ENCODE data around the gene SLC22A15. TPM values are rescaled to one million over a fixed set of nuclear protein-coding genes. Genes with fewer than 3 reads are reported as not detected.

Gene SLC22A15
- total and polyA plus RNA-seq, 12 donors: 0.97 to 13.1 (median 7.7) TPM

DNA sequence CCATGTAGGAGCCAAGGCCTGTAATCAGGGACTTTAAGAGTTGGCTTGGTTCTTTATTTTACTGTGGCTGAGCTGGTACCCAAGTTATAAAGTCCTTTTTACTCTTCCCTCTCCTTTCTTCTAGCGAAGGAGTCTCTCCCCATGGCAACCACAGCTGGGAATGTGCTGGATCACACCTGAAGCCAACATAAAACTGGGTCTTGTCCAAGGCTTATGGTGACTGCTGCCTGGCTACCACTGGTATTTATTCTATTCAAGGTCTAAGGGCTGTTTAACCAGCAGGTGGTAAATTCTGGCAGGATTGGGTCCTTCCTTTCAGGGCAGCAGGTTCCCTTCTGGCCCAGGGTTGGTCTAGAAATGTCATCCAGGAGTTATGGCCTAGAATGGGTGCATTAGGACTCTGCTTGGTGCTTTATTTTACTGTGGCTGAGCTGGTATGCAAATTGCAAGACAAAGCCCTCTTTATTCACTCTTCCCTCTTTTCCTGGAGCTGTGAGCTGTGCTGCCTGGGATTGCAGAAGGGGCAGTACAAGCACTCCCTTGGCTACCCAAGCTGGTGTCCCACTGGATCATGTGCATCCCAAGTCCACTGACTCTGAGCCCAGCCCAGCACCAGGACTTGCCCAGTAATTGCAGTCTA lies 26.6 kb downstream of the SLC22A15 start:
- no peaks in the 10 kb centered on the region for H3K27me3 ChIP-seq
- no peak overlapping the region for H3K4me3 ChIP-seq
- WGBS, 2 donors: 80 to 91% methylated on average over 1 of the region's 1 CpG
- peaks cover 0 to 30% (median 13%) of the 10 kb centered on the region in 11 donors for H3K9me3 ChIP-seq
- no peak for DNase-seq
- no peak for ATAC-seq
- TF ChIP-seq, protein P1, sequence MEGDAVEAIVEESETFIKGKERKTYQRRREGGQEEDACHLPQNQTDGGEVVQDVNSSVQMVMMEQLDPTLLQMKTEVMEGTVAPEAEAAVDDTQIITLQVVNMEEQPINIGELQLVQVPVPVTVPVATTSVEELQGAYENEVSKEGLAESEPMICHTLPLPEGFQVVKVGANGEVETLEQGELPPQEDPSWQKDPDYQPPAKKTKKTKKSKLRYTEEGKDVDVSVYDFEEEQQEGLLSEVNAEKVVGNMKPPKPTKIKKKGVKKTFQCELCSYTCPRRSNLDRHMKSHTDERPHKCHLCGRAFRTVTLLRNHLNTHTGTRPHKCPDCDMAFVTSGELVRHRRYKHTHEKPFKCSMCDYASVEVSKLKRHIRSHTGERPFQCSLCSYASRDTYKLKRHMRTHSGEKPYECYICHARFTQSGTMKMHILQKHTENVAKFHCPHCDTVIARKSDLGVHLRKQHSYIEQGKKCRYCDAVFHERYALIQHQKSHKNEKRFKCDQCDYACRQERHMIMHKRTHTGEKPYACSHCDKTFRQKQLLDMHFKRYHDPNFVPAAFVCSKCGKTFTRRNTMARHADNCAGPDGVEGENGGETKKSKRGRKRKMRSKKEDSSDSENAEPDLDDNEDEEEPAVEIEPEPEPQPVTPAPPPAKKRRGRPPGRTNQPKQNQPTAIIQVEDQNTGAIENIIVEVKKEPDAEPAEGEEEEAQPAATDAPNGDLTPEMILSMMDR (IDR thresholded peaks at IDR 0.05): no peak
- peaks cover 0 to 50% (median 12%) of the 10 kb centered on the region in 9 donors for H3K4me1 ChIP-seq
- intact Hi-C loops (cut with DNase I): no loop called here
- H3K36me3 ChIP-seq: peaks cover 0 to 28% (median 0%) of the 10 kb centered on the region in 9 donors
- peak overlapping the region in 2 of 10 donors; percentile 7 to 37 for H3K27ac ChIP-seq

DNA sequence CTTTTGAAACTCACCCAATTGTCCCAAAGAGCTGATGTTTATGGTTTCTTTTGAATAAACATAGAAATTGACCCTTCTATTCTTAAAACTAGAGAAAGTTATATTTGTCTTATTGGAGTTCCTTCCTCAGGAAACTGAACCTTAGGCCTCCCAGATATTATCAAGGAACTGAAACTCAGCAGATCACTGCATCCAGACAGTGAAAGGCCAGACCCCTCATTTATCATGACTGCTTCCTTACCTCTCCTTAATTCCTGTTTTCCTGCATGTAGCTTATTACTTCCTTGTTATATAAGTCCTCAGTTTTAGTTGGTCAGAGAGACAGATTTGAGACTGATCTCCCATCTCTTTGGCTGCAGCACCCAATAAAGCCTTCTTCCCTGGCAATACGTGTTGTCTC lies 27.5 kb downstream of the SLC22A15 start:
- H3K9me3 ChIP-seq: peaks cover 0 to 21% (median 4%) of the 10 kb centered on the region in 11 donors
- H3K27me3 ChIP-seq: no peaks in the 10 kb centered on the region
- intact Hi-C loops (cut with DNase I): no loop called here
- no peak overlapping the region for H3K4me3 ChIP-seq
- peaks cover 0 to 21% (median 0%) of the 10 kb centered on the region in 9 donors for H3K36me3 ChIP-seq
- H3K4me1 ChIP-seq: peaks cover 0 to 57% (median 15%) of the 10 kb centered on the region in 9 donors
- TF ChIP-seq, protein P1 (IDR thresholded peaks at IDR 0.05): no peak
- no peak for DNase-seq
- no peak for ATAC-seq
- WGBS, 2 donors: 76 to 85% methylated on average over 1 of the region's 1 CpG
- H3K27ac ChIP-seq: no peak overlapping the region

DNA sequence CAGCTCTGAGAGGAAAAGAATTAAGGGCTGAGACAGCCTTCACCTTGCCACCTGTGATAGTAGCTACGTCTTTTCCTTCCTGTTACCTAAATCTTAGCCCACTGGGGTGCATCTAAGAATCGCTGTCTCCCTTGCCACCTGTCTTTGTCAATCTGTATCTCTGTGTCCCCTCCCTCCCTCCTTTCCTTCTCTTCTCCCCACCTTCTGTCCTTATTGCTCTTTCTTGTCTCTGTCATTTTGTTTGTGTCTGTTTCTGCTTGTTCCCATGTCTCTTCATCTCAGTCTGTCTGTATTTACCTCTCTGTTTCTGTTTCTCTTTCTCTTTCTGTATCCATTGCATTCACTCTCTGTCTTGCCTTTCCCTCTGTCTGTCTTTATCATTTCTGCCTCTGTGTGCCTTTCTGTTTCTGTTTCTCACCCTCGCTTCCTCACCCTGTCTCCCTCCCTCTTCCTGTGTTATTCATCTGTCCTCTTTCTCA lies 30.2 kb downstream of the SLC22A15 start:
- no peaks in the 10 kb centered on the region for H3K27me3 ChIP-seq
- intact Hi-C loops (cut with DNase I): no loop called here
- peaks cover 0 to 57% (median 15%) of the 10 kb centered on the region in 9 donors for H3K4me1 ChIP-seq
- H3K36me3 ChIP-seq: peaks cover 0 to 13% (median 0%) of the 10 kb centered on the region in 9 donors
- WGBS, 2 donors: 67 to 75% methylated on average over 3 of the region's 3 CpGs
- ATAC-seq (no peak), DNase-seq (no peak)
- TF ChIP-seq, protein P1 (IDR thresholded peaks at IDR 0.05): no peak
- peak overlapping the region in 1 of 10 donors; percentile 17 for H3K4me3 ChIP-seq
- H3K9me3 ChIP-seq: no peaks in the 10 kb centered on the region
- H3K27ac ChIP-seq: peak overlapping the region in 1 of 10 donors; percentile 49

DNA sequence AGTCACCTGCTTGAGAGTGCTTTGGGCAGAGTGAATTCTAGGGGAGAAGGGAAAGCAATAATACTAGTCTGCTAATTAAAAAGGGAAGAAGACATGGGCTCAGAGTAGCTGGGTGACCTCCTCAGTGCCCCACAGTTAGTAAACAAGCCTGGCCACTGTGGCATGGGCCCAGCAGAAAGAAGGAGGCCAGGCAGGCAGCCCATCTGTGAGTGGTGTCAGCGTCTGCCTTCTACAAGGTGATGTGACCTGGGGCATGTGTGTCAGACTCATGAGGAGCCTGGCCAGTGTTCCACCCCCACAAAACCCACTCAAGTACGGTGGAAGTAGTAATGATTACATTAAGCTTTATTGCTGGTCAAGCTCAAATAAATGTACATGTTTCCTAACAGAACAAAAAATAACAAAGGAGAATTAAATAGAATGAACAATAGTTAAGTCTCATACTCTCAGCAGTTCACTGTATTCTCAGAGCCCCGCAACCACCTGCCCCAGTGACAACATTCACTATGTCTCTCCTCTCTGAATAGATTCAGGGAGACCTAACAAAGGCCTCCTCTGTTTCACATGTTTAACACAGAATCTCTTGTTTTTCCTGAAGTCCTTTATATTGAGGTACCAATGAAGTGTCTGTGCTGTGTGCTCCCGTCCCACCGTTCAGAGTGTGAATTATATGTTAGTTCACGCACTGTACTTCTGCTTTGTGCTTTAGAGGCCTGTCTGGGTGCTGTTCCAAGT lies 32.5 kb downstream of the SLC22A15 start:
- TF ChIP-seq, protein P1 (IDR thresholded peaks at IDR 0.05): no peak
- peaks cover 0 to 36% (median 4%) of the 10 kb centered on the region in 9 donors for H3K4me1 ChIP-seq
- H3K27ac ChIP-seq: no peak overlapping the region
- H3K4me3 ChIP-seq: no peak overlapping the region
- peaks cover 0 to 7% (median 0%) of the 10 kb centered on the region in 9 donors for H3K36me3 ChIP-seq
- intact Hi-C loops (cut with DNase I): no loop called here
- H3K9me3 ChIP-seq: no peaks in the 10 kb centered on the region
- DNase-seq (peak in 1 of 2 donors; percentile 38), ATAC-seq (peak in 6 of 8 donors; percentile 43 to 79 (median 59))
- 74 to 82% methylated on average over 6 of the region's 6 CpGs for WGBS, 2 donors
- H3K27me3 ChIP-seq: no peaks in the 10 kb centered on the region
